ENCODE data around the gene CLCN7. TPM values are rescaled to one million over a fixed set of nuclear protein-coding genes. Genes with fewer than 3 reads are reported as not detected.

Gene CLCN7
- total and polyA plus RNA-seq, 9 of the 15 experiments (the other 6 are each of a cell fraction or from before 2014, with no cell fraction given): 0.06 to 126 (median 18.7) TPM

DNA sequence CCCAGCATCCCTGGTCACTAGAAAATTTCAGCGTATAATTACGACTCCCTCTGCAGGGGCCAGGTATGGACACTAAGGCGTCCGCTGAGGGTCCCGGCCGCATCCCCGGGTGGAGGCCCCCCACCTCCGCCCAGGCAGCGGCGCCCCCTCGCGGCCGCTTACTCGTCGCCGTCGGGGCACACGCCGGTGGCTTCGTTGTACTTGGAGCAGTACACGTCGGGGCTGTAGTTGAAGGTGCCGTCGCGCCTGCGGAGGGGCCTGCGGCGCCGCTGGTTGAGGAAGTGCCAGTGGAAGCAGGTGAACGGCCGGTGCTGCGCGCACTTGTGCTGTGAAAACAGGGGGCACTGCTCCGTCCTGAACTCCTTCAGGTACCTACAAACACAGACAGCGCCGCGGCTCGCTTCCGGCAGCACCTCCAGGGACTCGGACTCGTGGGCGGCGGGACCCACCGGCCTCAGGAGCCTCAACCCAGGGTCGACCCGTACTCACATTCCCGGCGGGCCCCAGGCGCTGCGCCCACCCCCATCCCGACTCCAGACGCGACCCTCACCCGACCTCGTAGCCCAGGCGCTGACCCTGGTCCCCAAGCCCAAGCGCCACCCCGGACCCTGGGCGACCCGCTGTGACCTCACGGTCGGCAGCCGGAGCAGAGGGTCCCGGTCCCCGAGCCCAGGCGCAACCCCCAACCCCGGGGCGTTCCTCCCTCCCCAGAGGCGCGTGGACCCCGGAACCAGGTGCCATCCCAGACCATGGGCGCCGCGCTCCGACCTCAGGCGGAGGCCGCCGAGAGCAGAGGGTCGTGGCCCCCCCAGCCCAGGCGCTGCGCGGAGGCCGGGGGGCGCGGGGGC, 60.9 kb downstream of the CLCN7 start (continued):
- TF ChIP-seq, protein P1, sequence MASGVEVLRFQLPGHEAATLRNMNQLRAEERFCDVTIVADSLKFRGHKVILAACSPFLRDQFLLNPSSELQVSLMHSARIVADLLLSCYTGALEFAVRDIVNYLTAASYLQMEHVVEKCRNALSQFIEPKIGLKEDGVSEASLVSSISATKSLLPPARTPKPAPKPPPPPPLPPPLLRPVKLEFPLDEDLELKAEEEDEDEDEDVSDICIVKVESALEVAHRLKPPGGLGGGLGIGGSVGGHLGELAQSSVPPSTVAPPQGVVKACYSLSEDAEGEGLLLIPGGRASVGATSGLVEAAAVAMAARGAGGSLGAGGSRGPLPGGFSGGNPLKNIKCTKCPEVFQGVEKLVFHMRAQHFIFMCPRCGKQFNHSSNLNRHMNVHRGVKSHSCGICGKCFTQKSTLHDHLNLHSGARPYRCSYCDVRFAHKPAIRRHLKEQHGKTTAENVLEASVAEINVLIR (CRISPR knock-in tag; IDR thresholded peaks at IDR 0.05): no peak
- TF ChIP-seq, protein P2, sequence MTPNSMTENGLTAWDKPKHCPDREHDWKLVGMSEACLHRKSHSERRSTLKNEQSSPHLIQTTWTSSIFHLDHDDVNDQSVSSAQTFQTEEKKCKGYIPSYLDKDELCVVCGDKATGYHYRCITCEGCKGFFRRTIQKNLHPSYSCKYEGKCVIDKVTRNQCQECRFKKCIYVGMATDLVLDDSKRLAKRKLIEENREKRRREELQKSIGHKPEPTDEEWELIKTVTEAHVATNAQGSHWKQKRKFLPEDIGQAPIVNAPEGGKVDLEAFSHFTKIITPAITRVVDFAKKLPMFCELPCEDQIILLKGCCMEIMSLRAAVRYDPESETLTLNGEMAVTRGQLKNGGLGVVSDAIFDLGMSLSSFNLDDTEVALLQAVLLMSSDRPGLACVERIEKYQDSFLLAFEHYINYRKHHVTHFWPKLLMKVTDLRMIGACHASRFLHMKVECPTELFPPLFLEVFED (CRISPR knock-in tag; conservative IDR thresholded peaks at IDR 0.05): no peak
- TF ChIP-seq LCOR (CRISPR knock-in tag; IDR thresholded peaks at IDR 0.05): 0 out of 2 replicates have a peak, but pooled peaks have one; percentile 54
- peak; percentile 99 for TF ChIP-seq ZBTB7A (IDR thresholded peaks at IDR 0.05; ENCODE audit: borderline replicate concordance, control insufficient read depth, low read depth, low read length)
- TF ChIP-seq KLF13 (tag; IDR thresholded peaks at IDR 0.05; ENCODE audit: borderline replicate concordance, low read depth): 0 out of 2 replicates have a peak, but pooled peaks have one; percentile 30
- no peak for TF ChIP-seq PPARD (CRISPR knock-in tag; IDR thresholded peaks at IDR 0.05)
- TF ChIP-seq CBFB (CRISPR knock-in tag; IDR thresholded peaks at IDR 0.05): no peak
- TF ChIP-seq SP1 (CRISPR knock-in tag; IDR thresholded peaks at IDR 0.05): peak; percentile 78
- TF ChIP-seq ZNF764 (CRISPR knock-in tag; IDR thresholded peaks at IDR 0.05; ENCODE audit: low read depth): no peak
- TF ChIP-seq, protein P3, sequence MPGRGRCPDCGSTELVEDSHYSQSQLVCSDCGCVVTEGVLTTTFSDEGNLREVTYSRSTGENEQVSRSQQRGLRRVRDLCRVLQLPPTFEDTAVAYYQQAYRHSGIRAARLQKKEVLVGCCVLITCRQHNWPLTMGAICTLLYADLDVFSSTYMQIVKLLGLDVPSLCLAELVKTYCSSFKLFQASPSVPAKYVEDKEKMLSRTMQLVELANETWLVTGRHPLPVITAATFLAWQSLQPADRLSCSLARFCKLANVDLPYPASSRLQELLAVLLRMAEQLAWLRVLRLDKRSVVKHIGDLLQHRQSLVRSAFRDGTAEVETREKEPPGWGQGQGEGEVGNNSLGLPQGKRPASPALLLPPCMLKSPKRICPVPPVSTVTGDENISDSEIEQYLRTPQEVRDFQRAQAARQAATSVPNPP (IDR thresholded peaks at IDR 0.05; ENCODE audit: borderline replicate concordance, insufficient read depth, insufficient read length): no peak
- no peak for TF ChIP-seq JUND (IDR thresholded peaks at IDR 0.05; ENCODE audit: borderline replicate concordance, low read depth, low read length)
- no peak for TF ChIP-seq JUND (tag; IDR thresholded peaks at IDR 0.05; ENCODE audit: borderline replicate concordance, low read depth, low read length)
- TF ChIP-seq, protein P4, sequence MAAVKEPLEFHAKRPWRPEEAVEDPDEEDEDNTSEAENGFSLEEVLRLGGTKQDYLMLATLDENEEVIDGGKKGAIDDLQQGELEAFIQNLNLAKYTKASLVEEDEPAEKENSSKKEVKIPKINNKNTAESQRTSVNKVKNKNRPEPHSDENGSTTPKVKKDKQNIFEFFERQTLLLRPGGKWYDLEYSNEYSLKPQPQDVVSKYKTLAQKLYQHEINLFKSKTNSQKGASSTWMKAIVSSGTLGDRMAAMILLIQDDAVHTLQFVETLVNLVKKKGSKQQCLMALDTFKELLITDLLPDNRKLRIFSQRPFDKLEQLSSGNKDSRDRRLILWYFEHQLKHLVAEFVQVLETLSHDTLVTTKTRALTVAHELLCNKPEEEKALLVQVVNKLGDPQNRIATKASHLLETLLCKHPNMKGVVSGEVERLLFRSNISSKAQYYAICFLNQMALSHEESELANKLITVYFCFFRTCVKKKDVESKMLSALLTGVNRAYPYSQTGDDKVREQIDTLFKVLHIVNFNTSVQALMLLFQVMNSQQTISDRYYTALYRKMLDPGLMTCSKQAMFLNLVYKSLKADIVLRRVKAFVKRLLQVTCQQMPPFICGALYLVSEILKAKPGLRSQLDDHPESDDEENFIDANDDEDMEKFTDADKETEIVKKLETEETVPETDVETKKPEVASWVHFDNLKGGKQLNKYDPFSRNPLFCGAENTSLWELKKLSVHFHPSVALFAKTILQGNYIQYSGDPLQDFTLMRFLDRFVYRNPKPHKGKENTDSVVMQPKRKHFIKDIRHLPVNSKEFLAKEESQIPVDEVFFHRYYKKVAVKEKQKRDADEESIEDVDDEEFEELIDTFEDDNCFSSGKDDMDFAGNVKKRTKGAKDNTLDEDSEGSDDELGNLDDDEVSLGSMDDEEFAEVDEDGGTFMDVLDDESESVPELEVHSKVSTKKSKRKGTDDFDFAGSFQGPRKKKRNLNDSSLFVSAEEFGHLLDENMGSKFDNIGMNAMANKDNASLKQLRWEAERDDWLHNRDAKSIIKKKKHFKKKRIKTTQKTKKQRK (IDR thresholded peaks at IDR 0.05; ENCODE audit: borderline replicate concordance, low read depth, low read length): no peak
- peak; percentile 53 for TF ChIP-seq ETV1 (tag; conservative IDR thresholded peaks at IDR 0.05; ENCODE audit: low read depth)
- TF ChIP-seq, protein P5, sequence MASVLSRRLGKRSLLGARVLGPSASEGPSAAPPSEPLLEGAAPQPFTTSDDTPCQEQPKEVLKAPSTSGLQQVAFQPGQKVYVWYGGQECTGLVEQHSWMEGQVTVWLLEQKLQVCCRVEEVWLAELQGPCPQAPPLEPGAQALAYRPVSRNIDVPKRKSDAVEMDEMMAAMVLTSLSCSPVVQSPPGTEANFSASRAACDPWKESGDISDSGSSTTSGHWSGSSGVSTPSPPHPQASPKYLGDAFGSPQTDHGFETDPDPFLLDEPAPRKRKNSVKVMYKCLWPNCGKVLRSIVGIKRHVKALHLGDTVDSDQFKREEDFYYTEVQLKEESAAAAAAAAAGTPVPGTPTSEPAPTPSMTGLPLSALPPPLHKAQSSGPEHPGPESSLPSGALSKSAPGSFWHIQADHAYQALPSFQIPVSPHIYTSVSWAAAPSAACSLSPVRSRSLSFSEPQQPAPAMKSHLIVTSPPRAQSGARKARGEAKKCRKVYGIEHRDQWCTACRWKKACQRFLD (CRISPR knock-in tag; IDR thresholded peaks at IDR 0.05): no peak
- no peak for TF ChIP-seq ZKSCAN3 (CRISPR knock-in tag; IDR thresholded peaks at IDR 0.05)
- TF ChIP-seq U2AF2 (optimal IDR thresholded peaks at IDR 0.05; ENCODE audit: low read depth, low read length): no peak
- no peak for TF ChIP-seq ZNF384 (IDR thresholded peaks at IDR 0.05; ENCODE audit: low read depth, low read length)

All from K562 (cell line).